H1 (cell line): ENCODE data around the gene RBP4. TPM values are rescaled to one million over a fixed set of nuclear protein-coding genes. Genes with fewer than 3 reads are reported as not detected.

Experiments
- KDM1A ChIP-seq: fragments of 200-600, 300-600 bp; sonication (generic); IDR thresholded peaks from 2 replicates; pipeline ENCODE4 v1.7.1; 2016; ENCODE audit warnings: mild to moderate bottlenecking, low read length, borderline replicate concordance
- SP4 ChIP-seq: IDR thresholded peaks from 2 replicates; pipeline ENCODE4 v1.6.1; 2012; ENCODE audit warnings: low read length, inconsistent platforms
- SUZ12 ChIP-seq: fragments of 200-600 bp; sonication (generic); IDR thresholded peaks from 2 replicates; pipeline ENCODE4 v1.6.1; 2012; ENCODE audit warnings: mild to moderate bottlenecking, inconsistent platforms, low read length, moderate library complexity, mixed read lengths
- polyA plus RNA-seq, 7 experiments: library from polyadenylated mRNA; depleted of rRNA in 3 of 7; stranded (reverse) in 5 of 7; unstranded in 2 of 7; fragments of >200 nt in 5 of 7; fragments of 200-250 nt in 2 of 7; gene quantifications; 1 replicate in 5 of 7; 2 replicates in 1 of 7; 4 replicates in 1 of 7; pipeline versions ENCODE4 v1.2.1 to v1.2.3, GENCODE V29; 2011 to 2013; ENCODE audit warnings: missing spikeins in 2 of 7, mixed read lengths in 2 of 7
- total RNA-seq: library from RNA; stranded (reverse); fragmentation: NEBNext Ultra II Directional; extraction: Animal tissue kit (Norgen Biotek cat#: 25700); gene quantifications from 2 replicates; pipeline ENCODE4 v1.2.1, GENCODE V29; 2021
- TF ChIP-seq, protein P1 (sequence below): IDR thresholded peaks from 2 replicates; pipeline ENCODE4 v1.6.1; 2012; ENCODE audit warnings: low read length, inconsistent platforms

The RBP4 gene
- total and polyA plus RNA-seq, 2 of the 8 experiments (the other 6 are each of a cell fraction or from before 2014, with no cell fraction given), result 0.42 to 0.97 TPM

DNA sequence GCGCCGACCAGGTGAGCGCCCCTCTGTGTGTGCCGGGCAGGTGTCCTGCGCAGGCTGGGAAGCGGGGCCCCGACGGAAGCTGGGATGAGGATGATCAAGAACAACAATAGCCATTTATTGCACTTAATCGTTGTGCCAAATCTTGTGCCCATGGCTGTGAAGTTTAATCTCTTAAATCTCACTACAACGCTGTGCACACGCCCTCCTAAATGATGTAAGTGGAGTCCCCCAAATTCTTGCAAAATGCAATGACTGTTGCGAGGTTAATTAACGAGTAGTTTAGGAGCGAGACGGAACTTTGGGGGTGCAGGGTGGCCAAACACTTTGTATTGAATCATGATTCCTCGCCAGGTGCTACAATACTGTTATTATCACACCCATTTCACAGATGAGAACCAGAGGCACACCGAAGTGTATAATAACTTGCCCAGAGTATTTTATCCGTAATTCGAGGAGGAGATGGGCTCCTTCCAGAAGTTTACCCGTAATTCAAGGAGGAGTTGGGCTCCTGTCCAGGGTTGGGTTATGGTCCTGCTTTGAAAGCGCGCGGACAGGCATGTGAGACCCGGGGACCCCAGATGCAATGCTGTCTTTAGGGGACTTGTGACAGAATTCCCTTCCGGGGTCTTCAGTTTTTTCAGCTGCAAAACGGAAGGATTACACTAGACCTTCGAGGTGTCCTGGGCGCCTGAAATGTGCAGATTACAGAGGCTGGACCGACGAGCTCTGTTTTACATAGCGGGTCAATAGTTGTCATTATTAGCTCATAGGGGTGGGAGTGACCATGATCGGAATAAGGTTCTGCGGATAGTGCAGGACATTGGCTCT is 33.5 kb downstream of the RBP4 start (continued):
- TF ChIP-seq SUZ12 (peak; percentile 95), SP4 (no peak), KDM1A (0 out of 2 replicates have a peak, but pooled peaks have one; percentile 6)
- TF ChIP-seq, protein P1, sequence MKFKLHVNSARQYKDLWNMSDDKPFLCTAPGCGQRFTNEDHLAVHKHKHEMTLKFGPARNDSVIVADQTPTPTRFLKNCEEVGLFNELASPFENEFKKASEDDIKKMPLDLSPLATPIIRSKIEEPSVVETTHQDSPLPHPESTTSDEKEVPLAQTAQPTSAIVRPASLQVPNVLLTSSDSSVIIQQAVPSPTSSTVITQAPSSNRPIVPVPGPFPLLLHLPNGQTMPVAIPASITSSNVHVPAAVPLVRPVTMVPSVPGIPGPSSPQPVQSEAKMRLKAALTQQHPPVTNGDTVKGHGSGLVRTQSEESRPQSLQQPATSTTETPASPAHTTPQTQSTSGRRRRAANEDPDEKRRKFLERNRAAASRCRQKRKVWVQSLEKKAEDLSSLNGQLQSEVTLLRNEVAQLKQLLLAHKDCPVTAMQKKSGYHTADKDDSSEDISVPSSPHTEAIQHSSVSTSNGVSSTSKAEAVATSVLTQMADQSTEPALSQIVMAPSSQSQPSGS, result no peak
